Anterior cingulate cortex (tissue), 58 donors: ENCODE results near the gene CRYBA2.

ENCODE experiments used
- DNase-seq, 58 donors: peaks; one replicate each; lab custom pipeline; 2025; lab: John Stamatoyannopoulos, UW

CRYBA2 gene

GRCh38 chr2:218993345-218994315 lies at the start of gene CRYBA2:
TSS of gene CRYBA2 (minus strand) at chr2:218993422. CDS start at chr2:218993176, 246 bp downstream.
- DNase-seq = no peak

- DNase-seq = no peak
Observed at GRCh38 chr2:219042750-219043149, 49.5 kb upstream of the CRYBA2 start.

- DNase-seq = no peak
Observed at GRCh38 chr2:219042157-219042556, 48.9 kb upstream of the CRYBA2 start.

GRCh38 chr2:219041252-219041651 lies 48.0 kb upstream of the CRYBA2 start, which contains the start of gene CFAP65:
TSS of gene CFAP65 (minus strand) at chr2:219041516. CDS start at chr2:219039048, 2,468 bp downstream.
- DNase-seq = peak in 51 of 58 donors; percentile 13 to 75 (median 42)

- DNase-seq = no peak
Observed at GRCh38 chr2:219038600-219038999, 45.4 kb upstream of the CRYBA2 start.

- no peak for DNase-seq
Observed at GRCh38 chr2:219037783-219038499, 44.7 kb upstream of the CRYBA2 start.

- no peak for DNase-seq
Observed at GRCh38 chr2:219035942-219036341, 42.7 kb upstream of the CRYBA2 start.

GRCh38 chr2:219034823-219035222 lies 41.6 kb upstream of the CRYBA2 start:
- no peak for DNase-seq

- no peak for DNase-seq
Observed at GRCh38 chr2:219032051-219032745, 39.0 kb upstream of the CRYBA2 start.

- no peak for DNase-seq
Observed at GRCh38 chr2:219031005-219031738, 38.0 kb upstream of the CRYBA2 start.

- no peak for DNase-seq
Observed at GRCh38 chr2:219030177-219030940, 37.1 kb upstream of the CRYBA2 start.

GRCh38 chr2:219029829-219030165 lies 36.6 kb upstream of the CRYBA2 start:
- DNase-seq = peak in 55 of 58 donors; percentile 27 to 91 (median 67)

GRCh38 chr2:219028996-219029828 lies 36.0 kb upstream of the CRYBA2 start:
- peak in 1 of 58 donors; percentile 7 for DNase-seq

GRCh38 chr2:219028141-219028540 lies 34.9 kb upstream of the CRYBA2 start:
- DNase-seq = no peak

- no peak for DNase-seq
Observed at GRCh38 chr2:219027511-219028055, 34.4 kb upstream of the CRYBA2 start.

- DNase-seq = no peak
Observed at GRCh38 chr2:219026946-219027345, 33.7 kb upstream of the CRYBA2 start.

- peak in 49 of 58 donors; percentile 4 to 89 (median 62) for DNase-seq
Observed at GRCh38 chr2:219025637-219026585, 32.7 kb upstream of the CRYBA2 start.
